Endodermal cell (in vitro differentiated cells): ENCODE measurements around the gene LMX1B. TPM values are rescaled to one million over a fixed set of nuclear protein-coding genes. Genes with fewer than 3 reads are reported as not detected.

ENCODE experiments used
- DNase-seq: peaks from one replicate; pipeline ENCODE4 v3.0.0-alpha.2; 2017
- H3K27ac ChIP-seq: 2 replicates; pipeline ENCODE4 v1.5.1; 2013; ENCODE audit warnings: mild to moderate bottlenecking, low read depth, low read length, moderate library complexity
- H3K27me3 ChIP-seq: 2 replicates; pipeline ENCODE4 v1.6.1; 2013; ENCODE audit warnings: mild to moderate bottlenecking, low read length, moderate library complexity; ENCODE audit not compliant: insufficient read depth, control insufficient read depth, poor library complexity, severe bottlenecking
- H3K36me3 ChIP-seq: 2 replicates; pipeline ENCODE4 v1.7.0; 2013; ENCODE audit warnings: mild to moderate bottlenecking, low read length, moderate library complexity; ENCODE audit not compliant: control insufficient read depth, insufficient read depth
- H3K4me1 ChIP-seq: one replicate; pipeline ENCODE4 v1.7.0; 2013; ENCODE audit warnings: low read length; ENCODE audit not compliant: control insufficient read depth, insufficient read depth
- H3K4me3 ChIP-seq: 2 replicates; pipeline ENCODE4 v1.5.1; 2013; ENCODE audit warnings: mild to moderate bottlenecking, low read length, moderate library complexity
- H3K9ac ChIP-seq: 2 replicates; pipeline ENCODE4 v1.6.1; 2013; ENCODE audit warnings: mild to moderate bottlenecking, low read length, moderate library complexity; ENCODE audit not compliant: poor library complexity, severe bottlenecking; ENCODE audit errors: extremely low read depth
- H3K9me3 ChIP-seq: 2 replicates; pipeline ENCODE4 v1.6.1; 2013; ENCODE audit warnings: mild to moderate bottlenecking, low read length, moderate library complexity; ENCODE audit not compliant: control insufficient read depth
- H3K27ac Mint-ChIP-seq: 2 replicates; pipeline ENCODE4 v1.8.0; 2020; ENCODE audit warnings: mixed read lengths
- H3K27me3 Mint-ChIP-seq: 2 replicates; pipeline ENCODE4 v1.8.0; 2021; ENCODE audit warnings: mild to moderate bottlenecking, mixed read lengths; ENCODE audit not compliant: insufficient read depth
- H3K36me3 Mint-ChIP-seq: 2 replicates; pipeline ENCODE4 v1.8.0; 2020; ENCODE audit warnings: low read depth, mixed read lengths
- H3K4me1 Mint-ChIP-seq: 2 replicates; pipeline ENCODE4 v1.8.0; 2020; ENCODE audit warnings: mixed read lengths
- H3K4me3 Mint-ChIP-seq: 2 replicates; pipeline ENCODE4 v1.8.0; 2020; ENCODE audit warnings: mild to moderate bottlenecking, moderate library complexity, mixed read lengths
- H3K9me3 Mint-ChIP-seq: 2 replicates; pipeline ENCODE4 v1.8.0; 2020; ENCODE audit warnings: mild to moderate bottlenecking, mixed read lengths
- WGBS, 2 experiments: methylation state at CpG; one replicate each; pipeline versions ENCODE4 v1.1.5 to v1.1.7; 2013; ENCODE audit warnings: missing lambda C conversion rate in 2 of 2, mixed read lengths in 1 of 2; ENCODE audit not compliant: insufficient coverage in 1 of 2, insufficient read length in 1 of 2; 5-methylcytosine and 5-hydroxymethylcytosine counted together
- total RNA-seq, 2 donors: library from RNA; stranded (reverse); fragmentation: NEBNext Ultra II Directional in 1 of 2; extraction: Animal tissue kit (Norgen Biotek cat#: 25700) in 1 of 2; gene quantifications; 2 replicates in 1 of 2; 3 replicates in 1 of 2; pipeline ENCODE4 v1.2.1, GENCODE V29; 2021
- TF ChIP-seq, protein P1 (sequence below): fragments of 200-600 bp; sonication (generic); conservative IDR thresholded peaks from 2 replicates; pipeline ENCODE4 v1.5.0; 2021; ENCODE audit warnings: antibody characterized with exemption, mild to moderate bottlenecking

The LMX1B gene
- total RNA-seq, 2 donors from 2014 or later = 11.1 to 11.4 TPM

DNA sequence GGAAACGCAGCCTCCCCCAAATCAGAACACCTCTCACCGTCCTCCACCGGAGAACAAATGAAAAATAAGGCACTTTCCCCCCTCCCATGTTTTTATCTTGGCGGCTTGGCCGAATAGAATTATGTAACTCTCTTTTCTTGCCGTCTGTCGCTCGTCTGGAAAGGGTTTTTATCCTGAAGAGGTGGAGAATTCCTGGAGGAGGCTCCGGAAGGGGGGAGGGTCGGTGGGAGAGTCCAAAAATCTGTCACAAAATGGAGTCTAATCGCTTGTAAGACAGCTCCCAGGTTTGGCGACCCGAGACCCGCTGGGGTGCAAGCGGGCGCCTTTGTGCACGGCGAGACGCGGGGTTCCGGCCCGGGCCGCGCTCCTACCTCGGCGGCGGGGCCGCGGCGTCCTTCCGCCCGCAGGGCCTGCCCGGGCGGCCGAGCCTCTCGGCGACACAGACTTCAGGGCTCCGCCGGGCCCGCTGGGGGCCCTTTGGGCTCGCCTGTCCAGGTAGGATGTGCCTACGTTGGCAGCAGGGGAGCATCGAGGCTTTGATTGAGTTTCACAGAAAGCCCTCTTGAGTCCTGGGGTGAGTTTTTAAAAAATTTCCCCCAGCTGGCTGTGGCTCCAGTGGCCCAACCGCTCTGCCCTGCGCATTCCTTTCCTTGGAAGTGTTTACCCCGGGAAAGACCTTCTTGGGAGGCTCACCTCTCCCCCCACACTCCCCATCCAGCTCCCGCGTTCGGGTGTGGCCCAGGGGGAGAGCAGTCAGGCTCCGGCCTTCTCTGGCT lies 5.0 kb downstream of the LMX1B start:
- Histone ChIP-seq H3K27ac (no peak overlapping the region), H3K9me3 (no peaks in the 10 kb centered on the region), H3K9ac (peak overlapping the region; percentile 39), H3K4me1 (peaks cover 25% of the 10 kb centered on the region), H3K4me3 (peak overlapping the region; percentile 72), H3K27me3 (peaks cover 95% of the 10 kb centered on the region), H3K36me3 (no peaks in the 10 kb centered on the region)
- peak overlapping the region; percentile 55 for H3K4me3 Mint-ChIP-seq
- peak; percentile 81 for DNase-seq
- peaks cover 64% of the 10 kb centered on the region for H3K4me1 Mint-ChIP-seq
- H3K27me3 Mint-ChIP-seq = peaks cover 91% of the 10 kb centered on the region
- peaks cover 4% of the 10 kb centered on the region for H3K36me3 Mint-ChIP-seq
- no peaks in the 10 kb centered on the region for H3K9me3 Mint-ChIP-seq
- 7 to 8% methylated on average over 16 to 50 of the region's 50 CpGs for WGBS, 2 experiments
- TF ChIP-seq, protein P1, sequence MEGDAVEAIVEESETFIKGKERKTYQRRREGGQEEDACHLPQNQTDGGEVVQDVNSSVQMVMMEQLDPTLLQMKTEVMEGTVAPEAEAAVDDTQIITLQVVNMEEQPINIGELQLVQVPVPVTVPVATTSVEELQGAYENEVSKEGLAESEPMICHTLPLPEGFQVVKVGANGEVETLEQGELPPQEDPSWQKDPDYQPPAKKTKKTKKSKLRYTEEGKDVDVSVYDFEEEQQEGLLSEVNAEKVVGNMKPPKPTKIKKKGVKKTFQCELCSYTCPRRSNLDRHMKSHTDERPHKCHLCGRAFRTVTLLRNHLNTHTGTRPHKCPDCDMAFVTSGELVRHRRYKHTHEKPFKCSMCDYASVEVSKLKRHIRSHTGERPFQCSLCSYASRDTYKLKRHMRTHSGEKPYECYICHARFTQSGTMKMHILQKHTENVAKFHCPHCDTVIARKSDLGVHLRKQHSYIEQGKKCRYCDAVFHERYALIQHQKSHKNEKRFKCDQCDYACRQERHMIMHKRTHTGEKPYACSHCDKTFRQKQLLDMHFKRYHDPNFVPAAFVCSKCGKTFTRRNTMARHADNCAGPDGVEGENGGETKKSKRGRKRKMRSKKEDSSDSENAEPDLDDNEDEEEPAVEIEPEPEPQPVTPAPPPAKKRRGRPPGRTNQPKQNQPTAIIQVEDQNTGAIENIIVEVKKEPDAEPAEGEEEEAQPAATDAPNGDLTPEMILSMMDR = no peak
- peak overlapping the region; percentile 68 for H3K27ac Mint-ChIP-seq

DNA sequence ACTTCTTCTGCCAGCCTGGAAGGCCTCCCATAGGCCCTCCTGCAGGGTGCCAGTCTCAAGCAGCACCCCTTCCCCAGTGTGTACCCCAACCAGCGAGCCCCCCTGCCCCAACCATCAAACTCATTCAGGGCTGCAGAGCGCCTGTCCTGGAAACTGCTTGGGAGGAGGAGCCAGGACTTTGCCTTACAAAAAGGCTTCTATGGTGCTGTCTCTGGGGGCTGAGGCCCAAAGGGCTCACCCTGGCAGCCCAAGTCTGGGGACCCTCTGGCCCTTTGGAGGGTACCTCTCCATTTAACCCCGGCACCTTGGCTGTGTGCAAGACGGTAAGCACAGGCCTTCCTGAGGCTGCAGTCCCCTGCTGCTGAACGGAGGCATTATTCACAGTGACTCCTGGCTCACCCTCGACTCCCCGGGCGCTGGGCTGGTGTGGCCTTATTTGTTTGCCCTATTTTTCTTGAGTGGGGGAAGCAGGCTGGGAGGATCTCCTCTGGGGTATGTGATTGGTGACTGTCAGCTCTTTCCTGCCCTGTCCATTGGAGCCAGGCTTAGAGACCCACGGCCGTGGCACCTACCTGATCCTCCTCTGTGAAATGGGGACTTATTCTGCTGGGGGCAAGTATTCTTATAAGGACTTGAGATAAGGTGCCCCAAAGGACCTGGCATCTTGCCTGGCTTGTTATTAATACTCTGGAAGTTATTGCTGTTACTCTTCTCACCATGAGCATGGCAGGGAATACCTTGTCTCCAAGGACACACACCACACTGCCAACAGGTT lies 5.8 kb downstream of the LMX1B start:
- no peak overlapping the region for H3K27ac ChIP-seq
- peaks cover 63% of the 10 kb centered on the region for H3K4me1 Mint-ChIP-seq
- DNase-seq = peak; percentile 78
- H3K9ac ChIP-seq = no peak overlapping the region
- peaks cover 4% of the 10 kb centered on the region for H3K36me3 Mint-ChIP-seq
- 37 to 49% methylated on average over 9 to 10 of the region's 10 CpGs for WGBS, 2 experiments
- H3K4me3 ChIP-seq = peak overlapping the region; percentile 72
- no peaks in the 10 kb centered on the region for H3K36me3 ChIP-seq
- H3K9me3 ChIP-seq = no peaks in the 10 kb centered on the region
- TF ChIP-seq, protein P1 = no peak
- no peak overlapping the region for H3K27ac Mint-ChIP-seq
- peaks cover 99% of the 10 kb centered on the region for H3K27me3 ChIP-seq
- H3K9me3 Mint-ChIP-seq = no peaks in the 10 kb centered on the region
- H3K4me3 Mint-ChIP-seq = peak overlapping the region; percentile 55
- peaks cover 26% of the 10 kb centered on the region for H3K4me1 ChIP-seq
- H3K27me3 Mint-ChIP-seq = peaks cover 95% of the 10 kb centered on the region

DNA sequence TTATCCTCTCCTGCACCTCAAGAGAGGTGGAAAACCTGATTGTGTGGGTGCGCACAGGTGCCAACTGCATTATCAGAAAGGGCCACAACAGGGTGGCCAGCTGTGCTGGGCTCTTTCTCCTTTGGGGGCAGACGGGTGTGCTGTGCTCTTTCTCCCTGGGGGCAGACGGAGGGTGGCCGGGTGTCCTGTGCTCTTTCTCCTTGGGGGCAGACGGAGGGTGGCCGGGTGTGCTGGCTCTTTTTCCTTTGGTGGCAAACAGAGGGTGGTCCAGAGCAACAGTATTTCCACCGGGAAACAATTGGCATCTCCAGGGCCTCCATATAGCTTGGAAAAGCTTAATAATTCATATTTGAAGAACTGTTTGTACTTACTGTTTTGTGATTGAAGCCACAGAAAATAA lies 6.8 kb downstream of the LMX1B start:
- no peak for DNase-seq
- Mint-ChIP-seq H3K9me3 (no peaks in the 10 kb centered on the region), H3K36me3 (peaks cover 4% of the 10 kb centered on the region), H3K4me1 (peaks cover 66% of the 10 kb centered on the region), H3K27ac (no peak overlapping the region), H3K4me3 (no peak overlapping the region), H3K27me3 (peaks cover 98% of the 10 kb centered on the region)
- TF ChIP-seq, protein P1 = no peak
- Histone ChIP-seq H3K4me1 (peaks cover 36% of the 10 kb centered on the region), H3K27ac (no peak overlapping the region), H3K9me3 (no peaks in the 10 kb centered on the region), H3K36me3 (no peaks in the 10 kb centered on the region), H3K4me3 (no peak overlapping the region), H3K9ac (no peak overlapping the region), H3K27me3 (peaks cover 99% of the 10 kb centered on the region)
- 72 to 73% methylated on average over 3 to 7 of the region's 7 CpGs for WGBS, 2 experiments
